GM21447 (cell line): ENCODE data around the gene WRAP73.
"Not testable (repeated sequence)": the region's sequence is repeated elsewhere in the genome, so short reads cannot be mapped to it uniquely, and the experiment has no call there.

ENCODE experiments used
- ATAC-seq: cut with Tn5 transposase; IDR thresholded peaks from one replicate; pipeline ENCODE4 v1.9.1; 2021; ENCODE audit not compliant: unreplicated experiment

WRAP73 gene

GRCh38 chr1:3599286-3599811, 50.6 kb downstream of the WRAP73 start:
- ATAC-seq, result no peak

GRCh38 chr1:3598522-3599285, 51.2 kb downstream of the WRAP73 start:
- ATAC-seq, result no peak

GRCh38 chr1:3598051-3598491, 51.8 kb downstream of the WRAP73 start:
- ATAC-seq, result no peak

GRCh38 chr1:3597599-3597964, 52.3 kb downstream of the WRAP73 start:
- ATAC-seq, result no peak

- ATAC-seq, result no peak
These were observed 53.0 kb downstream of the WRAP73 start for GRCh38 chr1:3596663-3597598.

- ATAC-seq, result no peak
These were observed 54.0 kb downstream of the WRAP73 start for GRCh38 chr1:3595949-3596348.

- no peak for ATAC-seq
These were observed 55.1 kb downstream of the WRAP73 start for GRCh38 chr1:3594706-3595377.

- ATAC-seq, result no peak
These were observed 56.2 kb downstream of the WRAP73 start for GRCh38 chr1:3593745-3594144.

GRCh38 chr1:3593334-3593733, 56.6 kb downstream of the WRAP73 start:
- no peak for ATAC-seq

- ATAC-seq, result no peak
These were observed 58.7 kb downstream of the WRAP73 start for GRCh38 chr1:3590951-3591865.

- ATAC-seq, result no peak
These were observed 59.7 kb downstream of the WRAP73 start for GRCh38 chr1:3590139-3590763.

- ATAC-seq, result no peak
These were observed 61.5 kb downstream of the WRAP73 start for GRCh38 chr1:3588395-3588794.

- ATAC-seq, result no peak
These were observed 62.7 kb downstream of the WRAP73 start for GRCh38 chr1:3586986-3587759.

GRCh38 chr1:3585940-3586568, 63.8 kb downstream of the WRAP73 start:
- ATAC-seq, result no peak

GRCh38 chr1:3585353-3585868, 64.5 kb downstream of the WRAP73 start:
- ATAC-seq, result not testable (repeated sequence)

GRCh38 chr1:3584915-3585314, 65.0 kb downstream of the WRAP73 start:
- no peak for ATAC-seq

- not testable (repeated sequence) for ATAC-seq
These were observed 66.2 kb downstream of the WRAP73 start for GRCh38 chr1:3583751-3584150.
